ENCODE measurements around the gene PDE6A.

GRCh38 chr5:149993471-149993870 lies 48.9 kb upstream of the PDE6A start:
- TF ChIP-seq CTCF (IDR thresholded peaks at IDR 0.05; ENCODE audit: low read depth, low read length) (no peak), EZH2phosphoT487 (IDR thresholded peaks at IDR 0.05; ENCODE audit: low read depth) (no peak)
